MV-4-11 (cell line): ENCODE measurements around the gene CCDC33.
A peak's percentile ranks its signal among the peaks of the same experiment; 100 is the strongest.
"Not testable (repeated sequence)": the region's sequence is repeated elsewhere in the genome, so short reads cannot be mapped to it uniquely, and the experiment has no call there.

Experiments used
- DNase-seq: peaks from one replicate; lab custom pipeline; 2025; lab: John Stamatoyannopoulos, UW

Gene CCDC33

GRCh38 chr15:74336061-74337005 lies 100.2 kb downstream of the CCDC33 start:
- peak; percentile 10 for DNase-seq

DNA sequence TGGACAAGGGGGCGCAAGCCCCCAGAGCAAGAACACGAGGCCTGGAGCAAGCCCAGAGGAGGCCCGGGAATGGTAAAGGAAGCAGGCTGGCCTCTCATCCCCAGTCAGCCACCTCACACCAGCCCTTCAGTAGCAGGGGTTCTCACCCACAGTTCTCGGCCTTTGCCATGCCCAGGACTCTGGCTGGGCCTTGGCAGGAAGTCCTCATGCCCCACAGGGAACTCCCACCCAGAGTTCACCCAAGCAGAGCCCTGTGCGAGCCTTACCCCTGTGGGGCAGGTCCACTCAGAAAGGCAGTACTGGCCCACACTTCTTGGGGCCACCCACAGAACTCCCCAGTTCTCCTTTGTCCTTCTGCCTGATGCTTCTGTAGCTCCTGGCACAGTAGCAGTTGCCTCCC lies 101.0 kb downstream of the CCDC33 start:
- DNase-seq, result no peak

DNA sequence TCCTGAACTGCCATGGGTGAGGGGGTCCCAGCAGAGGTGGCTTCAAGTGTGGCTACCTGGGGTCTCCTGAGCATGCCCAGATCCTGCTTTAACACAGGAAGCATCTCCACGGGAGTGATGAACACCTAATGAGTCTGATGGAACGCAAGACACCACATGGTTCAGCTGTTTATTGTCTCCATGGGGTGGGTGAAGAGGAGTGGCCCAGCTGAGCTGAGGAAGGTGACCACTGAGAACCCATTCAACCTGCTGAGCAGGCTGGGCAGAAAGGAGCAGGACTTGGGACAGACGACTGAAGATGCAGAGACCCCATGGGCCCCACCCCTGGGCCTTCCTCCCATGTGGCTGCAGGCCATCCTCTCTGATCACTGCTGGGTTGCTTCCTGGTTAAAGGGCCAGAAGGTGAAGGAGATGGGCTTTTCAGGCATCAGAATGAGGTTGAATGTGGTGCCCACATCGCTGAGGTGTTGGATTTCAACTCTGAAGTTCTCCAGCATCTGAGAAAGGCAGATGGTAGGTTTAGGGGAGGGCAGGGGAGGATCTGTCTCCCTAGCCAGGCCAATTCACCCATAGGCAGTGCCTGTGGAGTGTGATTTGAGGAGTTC lies 101.6 kb downstream of the CCDC33 start:
- DNase-seq, result no peak

- DNase-seq, result no peak
Observed at GRCh38 chr15:74338676-74339075, 102.5 kb downstream of the CCDC33 start.

DNA sequence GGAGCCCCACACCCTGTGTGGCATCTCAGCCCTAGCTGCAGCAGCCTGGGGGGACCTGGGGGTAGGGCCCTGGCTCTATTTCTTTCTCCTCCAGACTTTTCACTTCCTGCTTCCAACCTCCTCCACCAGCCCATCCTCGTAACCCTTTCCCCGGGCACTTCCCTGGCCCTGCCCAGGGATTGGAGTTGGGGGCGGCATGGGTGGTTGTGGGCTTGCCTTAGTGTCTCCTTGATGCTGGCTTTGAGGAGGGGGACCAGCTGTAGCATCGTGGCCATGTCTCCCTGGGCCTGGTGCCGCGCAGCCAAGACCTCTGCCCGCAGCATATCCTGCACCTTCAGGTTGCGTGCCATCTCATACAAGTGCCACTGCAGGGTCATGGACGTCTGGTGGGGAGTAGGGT lies 103.2 kb downstream of the CCDC33 start:
- DNase-seq, result no peak

DNA sequence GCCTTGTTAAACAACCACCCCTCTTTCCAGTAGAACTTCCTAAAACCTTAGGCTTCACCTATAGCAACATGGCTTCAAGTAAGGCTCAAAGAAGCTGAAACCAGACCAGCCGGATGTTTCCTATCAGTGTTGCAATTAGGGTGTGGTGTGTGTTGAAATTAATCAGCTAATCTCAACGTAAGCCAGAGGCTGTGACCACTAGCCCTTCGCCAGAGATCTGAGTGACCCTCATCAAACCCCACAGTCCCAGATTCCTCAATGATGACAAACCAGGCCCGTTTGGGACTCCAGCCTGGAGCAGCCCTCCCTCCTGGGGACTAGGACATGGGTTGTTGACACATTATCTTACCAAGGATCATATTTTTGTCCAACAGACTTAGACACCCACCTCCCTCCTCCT lies 104.0 kb downstream of the CCDC33 start:
- peak; percentile 68 for DNase-seq

DNA sequence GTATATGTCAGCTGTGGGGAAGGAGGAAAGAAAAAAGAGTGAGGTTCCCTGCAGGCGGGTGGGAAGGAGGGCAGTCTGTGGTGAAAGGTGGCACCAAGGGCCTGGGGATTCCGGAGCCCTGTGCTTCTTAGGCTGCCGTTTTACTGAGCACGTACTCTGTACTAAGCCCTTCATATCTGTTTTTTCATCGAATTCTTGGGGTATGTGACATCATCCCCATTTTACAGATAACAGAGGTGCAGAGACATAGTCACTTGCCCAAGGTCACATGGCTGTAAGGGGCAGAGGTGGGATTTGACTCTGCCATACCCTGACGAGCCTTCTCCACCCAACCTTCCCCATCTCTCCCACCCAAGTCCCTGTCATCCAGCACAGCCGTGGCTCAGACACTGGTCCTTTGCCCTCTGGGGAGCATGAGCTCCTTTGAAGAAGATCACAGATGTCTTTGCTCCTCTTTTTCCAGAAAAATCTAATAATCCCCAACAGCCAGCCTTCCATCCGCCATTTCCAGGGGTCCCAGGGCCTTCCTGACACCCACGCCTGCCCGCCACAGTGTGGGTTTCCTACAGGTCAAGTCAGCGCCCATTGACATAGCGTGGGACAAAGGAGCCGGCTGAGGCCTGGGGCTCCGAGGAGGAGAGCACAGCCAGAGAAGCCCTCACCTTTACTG lies 107.1 kb downstream of the CCDC33 start:
- no peak for DNase-seq

GRCh38 chr15:74343797-74344127 lies 107.6 kb downstream of the CCDC33 start:
- DNase-seq, result no peak

DNA sequence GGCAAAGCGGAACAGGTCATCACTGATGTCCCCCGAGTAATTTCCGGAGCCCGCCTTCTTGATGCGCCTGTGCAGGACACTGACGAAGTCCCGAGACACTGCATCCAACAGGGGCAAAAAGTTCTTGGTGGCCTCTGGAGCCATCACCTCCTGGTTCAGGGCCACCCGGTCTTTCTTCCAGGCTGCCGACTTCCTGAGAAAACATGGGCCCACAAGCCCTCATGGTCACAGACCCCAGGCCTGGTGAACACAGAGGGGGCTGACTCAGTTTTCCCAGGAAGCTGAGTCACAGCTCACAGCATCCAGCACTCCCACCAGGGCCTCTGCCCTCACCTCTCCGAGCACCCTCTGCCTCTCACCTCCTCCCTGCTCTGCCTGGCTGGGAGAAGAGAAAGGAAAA lies 108.9 kb downstream of the CCDC33 start:
- DNase-seq, result no peak

DNA sequence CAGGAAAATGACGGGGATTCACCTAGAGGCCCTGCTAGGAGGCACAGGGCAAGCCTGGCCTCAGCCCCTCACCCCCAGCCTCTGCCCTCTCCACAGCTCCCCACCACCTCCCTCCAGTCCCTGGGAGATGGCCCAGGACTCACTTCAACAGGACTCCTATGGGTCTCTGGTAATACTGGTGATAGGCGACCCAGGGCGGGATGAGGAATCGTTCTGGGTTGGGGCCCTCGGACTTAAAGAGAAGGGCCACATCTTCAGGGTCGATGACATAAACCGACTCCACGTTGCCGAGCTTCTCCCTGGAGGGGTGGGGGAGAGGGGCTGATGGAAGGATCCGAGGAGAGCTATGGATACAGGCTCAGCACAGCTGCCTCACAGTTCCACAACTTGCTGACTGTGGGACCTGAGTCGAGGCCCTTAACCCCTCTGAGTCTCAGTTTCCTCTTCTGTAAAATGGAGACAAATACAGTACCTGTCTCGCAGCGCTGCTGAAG lies 111.7 kb downstream of the CCDC33 start:
- DNase-seq, result no peak

GRCh38 chr15:74349241-74349778 lies 113.2 kb downstream of the CCDC33 start:
- DNase-seq, result no peak

DNA sequence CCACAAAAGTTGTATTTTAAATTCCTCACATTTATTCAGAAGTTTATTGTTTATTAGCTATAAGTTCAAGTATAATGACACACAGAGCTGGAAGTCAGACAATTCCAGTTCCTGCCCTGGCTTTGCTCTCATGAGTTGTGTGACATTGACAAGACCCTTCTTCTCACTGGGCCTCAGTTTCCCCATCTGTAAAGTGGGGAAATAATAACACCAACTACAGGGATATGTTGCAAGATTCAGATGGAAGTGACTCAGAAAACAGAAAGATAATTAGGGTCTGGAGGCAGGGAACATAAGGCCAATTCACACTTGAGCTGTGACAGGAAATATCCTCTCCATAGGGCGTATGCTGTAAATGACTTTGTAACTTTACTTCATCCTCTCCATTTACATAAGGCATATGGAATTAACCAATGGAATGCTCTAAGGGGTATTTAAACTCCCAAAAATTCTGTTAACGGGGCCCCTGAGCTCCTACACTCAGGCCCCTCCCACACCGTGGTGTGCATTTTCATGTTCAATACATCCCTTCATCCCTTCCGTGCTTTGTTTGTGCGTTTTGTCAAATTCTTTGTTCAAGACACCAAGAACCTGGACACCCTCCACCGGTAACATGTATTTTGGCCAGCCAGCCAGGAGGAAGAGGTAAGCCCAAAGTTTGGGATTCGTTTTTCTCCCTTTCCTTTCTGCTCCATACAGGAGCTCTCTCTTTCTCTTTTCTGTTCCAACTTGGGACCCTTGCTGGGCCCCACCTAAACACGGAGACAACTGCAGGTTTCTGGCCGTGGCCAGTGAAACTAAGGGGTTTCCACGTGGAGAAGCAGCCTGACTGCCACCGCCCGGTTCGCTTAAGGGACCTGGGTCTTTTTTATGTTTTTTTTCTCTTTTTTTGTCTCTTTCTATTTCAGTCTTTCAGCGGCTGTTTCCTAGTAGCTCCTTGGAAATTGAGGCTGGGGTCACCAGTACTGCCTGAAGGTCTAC lies 114.5 kb downstream of the CCDC33 start:
- DNase-seq, result no peak

DNA sequence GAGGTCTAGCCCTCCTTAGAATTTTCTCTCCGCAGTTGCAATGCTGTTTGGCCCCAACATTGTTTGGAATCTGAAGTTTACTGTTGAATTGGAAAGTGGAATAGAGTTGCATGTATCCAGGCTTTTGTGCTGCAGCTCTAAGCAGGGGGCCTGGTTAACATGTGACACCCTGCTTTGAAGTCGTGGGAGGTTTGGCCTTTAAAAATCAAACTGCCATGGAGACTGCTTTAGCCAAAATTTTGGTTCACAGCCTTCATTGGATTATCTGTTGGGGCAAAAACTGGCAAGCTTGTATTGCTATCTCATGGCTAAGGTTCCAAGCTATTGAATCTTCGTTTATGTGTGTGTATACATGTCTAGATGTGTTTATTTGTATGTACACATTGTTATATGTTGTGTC lies 115.5 kb downstream of the CCDC33 start:
- no peak for DNase-seq

DNA sequence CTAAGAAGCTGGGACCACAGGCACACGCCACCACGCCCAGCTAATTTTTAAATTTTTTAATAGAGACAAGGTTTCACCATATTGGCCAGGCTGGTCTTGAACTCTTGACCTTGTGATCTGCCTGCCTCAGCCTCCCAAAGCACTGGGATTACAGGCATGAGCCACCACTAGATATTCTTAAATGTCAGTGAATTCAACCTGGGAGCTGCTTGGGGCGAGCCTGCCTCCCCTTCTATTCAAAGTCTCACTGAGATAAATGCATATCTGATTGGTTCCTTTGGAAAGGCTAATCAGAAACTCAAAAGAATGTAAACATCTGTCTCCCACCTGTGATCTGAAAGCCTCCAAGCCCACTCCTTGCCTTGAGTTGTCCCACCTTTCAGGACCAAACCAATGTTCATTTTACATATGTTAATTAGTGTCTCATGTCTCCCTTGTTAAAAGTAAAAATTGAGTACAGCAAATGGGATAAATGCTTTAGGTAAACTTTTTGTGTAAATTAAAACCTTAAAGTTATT lies 116.3 kb downstream of the CCDC33 start:
- no peak for DNase-seq

DNA sequence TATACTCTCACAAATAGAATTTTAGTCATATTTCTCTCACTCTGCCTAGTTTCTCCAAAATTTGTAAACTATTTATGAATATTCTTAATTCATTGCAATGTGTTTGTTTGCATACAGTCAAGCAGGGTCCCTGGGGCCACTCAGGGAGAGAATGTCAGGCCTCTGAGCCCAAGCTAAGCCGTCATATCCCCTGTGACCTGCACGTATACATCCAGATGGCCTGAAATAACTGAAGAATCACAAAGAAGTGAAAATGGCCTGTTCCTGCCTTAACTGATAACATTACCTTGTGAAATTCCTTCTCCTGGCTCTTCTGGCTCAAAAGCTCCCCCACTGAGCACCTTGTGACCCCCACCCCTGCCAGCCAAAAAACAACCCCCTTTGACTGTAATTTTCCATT lies 117.9 kb downstream of the CCDC33 start:
- not testable (repeated sequence) for DNase-seq

DNA sequence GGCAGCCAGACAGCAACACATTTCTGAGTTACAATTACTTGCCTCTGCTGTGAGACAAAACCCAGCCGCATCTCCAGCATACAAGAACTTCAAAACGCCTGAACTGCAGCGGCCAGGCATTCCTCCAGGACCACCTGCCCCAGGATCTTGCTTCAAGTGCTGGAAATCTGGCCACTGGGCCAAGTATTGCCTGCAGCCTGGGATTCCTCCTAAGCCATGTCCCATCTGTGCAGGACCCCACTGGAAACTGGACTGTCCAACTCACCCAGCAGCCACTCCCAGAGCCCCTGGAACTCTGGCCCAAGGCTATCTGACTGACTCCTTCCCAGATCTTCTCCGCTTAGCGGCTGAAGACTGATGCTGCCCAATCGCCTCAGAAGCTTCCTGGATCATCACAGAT lies 119.9 kb downstream of the CCDC33 start:
- DNase-seq, result not testable (repeated sequence)

DNA sequence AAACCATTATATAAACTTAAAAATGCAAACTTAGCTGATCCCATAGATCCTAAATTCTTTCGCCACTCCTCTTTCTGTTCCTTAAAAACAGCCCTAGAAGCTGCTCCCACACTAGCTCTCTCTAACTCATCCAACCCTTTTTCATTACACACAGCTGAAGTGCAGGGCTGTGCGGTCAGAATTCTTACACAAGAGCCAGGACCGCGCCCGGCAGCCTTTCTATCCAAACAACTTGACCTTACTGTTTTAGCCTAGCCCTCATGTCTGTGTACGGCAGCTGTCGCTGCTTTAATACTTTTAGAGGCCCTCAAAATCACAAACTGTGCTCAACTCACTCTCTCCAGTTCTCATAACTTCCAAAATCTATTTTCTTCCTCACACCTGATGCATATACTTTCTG lies 121.4 kb downstream of the CCDC33 start:
- DNase-seq, result peak; percentile 91

GRCh38 chr15:74359376-74359775 lies 123.2 kb downstream of the CCDC33 start:
- DNase-seq, result not testable (repeated sequence)

DNA sequence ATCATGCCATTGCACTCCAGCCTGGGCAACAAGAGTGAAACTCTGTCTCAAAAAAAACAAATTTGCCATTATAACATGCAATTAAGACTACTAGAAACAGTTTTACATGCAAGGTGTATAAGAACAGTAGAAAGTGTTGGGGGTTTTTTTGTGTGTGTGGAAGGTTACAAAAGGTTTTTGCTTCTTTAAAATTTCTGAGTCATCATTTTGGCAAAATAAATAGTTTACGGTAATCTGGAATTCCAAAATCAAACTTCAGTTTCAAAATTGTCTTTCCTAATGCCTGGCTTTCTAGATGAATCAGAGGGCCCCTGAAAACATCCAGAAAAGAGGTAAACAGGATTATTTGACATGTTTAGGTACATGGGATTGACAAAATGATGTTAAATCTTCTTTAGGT lies 124.7 kb downstream of the CCDC33 start:
- not testable (repeated sequence) for DNase-seq

- DNase-seq, result no peak
Observed at GRCh38 chr15:74362482-74362881, 126.4 kb downstream of the CCDC33 start.

GRCh38 chr15:74364936-74365597 lies 128.9 kb downstream of the CCDC33 start:
- no peak for DNase-seq
